K562 (cell line): ENCODE measurements around the gene ABHD8. TPM values are rescaled to one million over a fixed set of nuclear protein-coding genes. Genes with fewer than 3 reads are reported as not detected.

Source experiments
- CC2D1A ChIP-seq: fragments of 450-650 bp; IDR thresholded peaks from 2 replicates; pipeline ENCODE4 v1.6.1; 2017; ENCODE audit warnings: mild to moderate bottlenecking
- E2F6 ChIP-seq, 2 experiments: IDR thresholded peaks; 2 replicates each; pipeline ENCODE4 v1.6.1; 2011; ENCODE audit warnings: borderline replicate concordance in 1 of 2, control low read depth in 1 of 2, low read depth in 1 of 2, low read length in 1 of 2, mild to moderate bottlenecking in 1 of 2, mixed read lengths in 1 of 2, moderate library complexity in 1 of 2; ENCODE audit not compliant: insufficient read depth in 1 of 2, insufficient read length in 1 of 2, poor library complexity in 1 of 2, severe bottlenecking in 1 of 2; ENCODE audit errors: extremely low read depth in 1 of 2
- HDAC2 ChIP-seq: fragments of 450-650 bp; IDR thresholded peaks from 2 replicates; pipeline ENCODE4 v1.6.1; 2016; ENCODE audit warnings: mild to moderate bottlenecking
- HSF4 ChIP-seq: fragments of 250-450 bp; sonication (Bioruptor Pico); IDR thresholded peaks from 2 replicates; pipeline ENCODE4 v2.1.2; 2022; ENCODE audit warnings: mild to moderate bottlenecking, moderate library complexity, borderline replicate concordance
- KDM1A ChIP-seq, 2 experiments: fragments of 450-650 bp; IDR thresholded peaks; 2 replicates each; pipeline ENCODE4 v1.6.1; 2016; ENCODE audit warnings: mild to moderate bottlenecking in 2 of 2
- MYNN ChIP-seq, 2 experiments: sonication (generic); formaldehyde crosslinking in 1 of 2; IDR thresholded peaks; 2 replicates each; pipeline versions ENCODE4 v1.5.0 to v1.6.1; 2016 to 2020; ENCODE audit warnings: antibody characterized with exemption in 1 of 2, missing genetic modification reagents in 1 of 2
- NBN ChIP-seq: fragments of 450-650 bp; IDR thresholded peaks from 2 replicates; pipeline ENCODE4 v1.6.1; 2016; ENCODE audit warnings: low read depth, mild to moderate bottlenecking
- NONO ChIP-seq, 2 experiments: fragments of 200-400 bp in 1 of 2; fragments of 450-650 bp in 1 of 2; formaldehyde crosslinking in 1 of 2; IDR thresholded peaks; 2 replicates each; pipeline ENCODE4 v1.6.1; 2017; ENCODE audit warnings: low read depth in 2 of 2, mild to moderate bottlenecking in 2 of 2, moderate library complexity in 2 of 2, low read length in 1 of 2
- PHF20 ChIP-seq: fragments of 450-650 bp; IDR thresholded peaks from 2 replicates; pipeline ENCODE4 v1.6.1; 2018; ENCODE audit not compliant: partially characterized antibody
- RAD21 ChIP-seq, 2 experiments: fragments of 250-450 bp in 1 of 2; fragments of 450-650 bp in 1 of 2; sonication (Bioruptor Pico) in 1 of 2; formaldehyde crosslinking in 1 of 2; IDR thresholded peaks in 1 of 2; conservative IDR thresholded peaks in 1 of 2; 2 replicates each; pipeline versions ENCODE4 v1.4.0 to v1.8.0; 2020 to 2022; ENCODE audit warnings: mild to moderate bottlenecking in 2 of 2, moderate library complexity in 1 of 2
- RCOR1 ChIP-seq, 2 experiments: IDR thresholded peaks; 2 replicates each; pipeline ENCODE4 v1.6.1; 2012; ENCODE audit warnings: low read depth in 2 of 2, low read length in 2 of 2, borderline replicate concordance in 1 of 2, improper control_type of control experiment in 1 of 2
- ZBTB2 ChIP-seq: fragments of 450-650 bp; IDR thresholded peaks from 2 replicates; pipeline ENCODE4 v1.6.1; 2016; ENCODE audit warnings: antibody characterized with exemption
- ZFX ChIP-seq: sonication (generic); formaldehyde crosslinking; IDR thresholded peaks from 2 replicates; pipeline ENCODE4 v1.8.0; 2022; ENCODE audit warnings: mild to moderate bottlenecking, missing genetic modification reagents, moderate library complexity
- ZNF121 ChIP-seq: sonication (generic); formaldehyde crosslinking; conservative IDR thresholded peaks from 2 replicates; pipeline ENCODE4 v1.8.0; 2022; ENCODE audit warnings: missing genetic modification reagents
- ZNF589 ChIP-seq: fragments of 200-800 bp; sonication (Bioruptor generic); IDR thresholded peaks from 2 replicates; pipeline ENCODE4 v1.6.1; 2016; ENCODE audit warnings: low read depth, missing genetic modification characterization, missing compliant biosample characterization
- ZNF740 ChIP-seq, 3 experiments: fragments of 200-800 bp in 1 of 3; sonication (Bioruptor generic) in 1 of 3; sonication (generic) in 1 of 3; formaldehyde crosslinking in 1 of 3; IDR thresholded peaks; 2 replicates each; pipeline versions ENCODE4 v1.6.1 to v1.8.0; 2016 to 2022; ENCODE audit warnings: mild to moderate bottlenecking in 2 of 3, missing compliant biosample characterization in 2 of 3, missing genetic modification characterization in 2 of 3, missing genetic modification reagents in 1 of 3
- polyA plus RNA-seq, 8 experiments: library from polyadenylated mRNA; depleted of rRNA in 4 of 8; stranded (reverse) in 5 of 8; unstranded in 3 of 8; fragments of >200 nt; fragmentation: Nextera tagmentation in 2 of 8; fragmentation: Illumina TruSeq in 1 of 8; extraction: Ambion mirVana in 2 of 8; extraction: Trizol in 1 of 8; gene quantifications; 2 replicates each; pipeline versions ENCODE4 v1.2.1 to v1.2.3, GENCODE V29; 2011 to 2014; ENCODE audit warnings: inconsistent platforms in 1 of 8, missing spikeins in 1 of 8
- total RNA-seq, 7 experiments: library from RNA; depleted of rRNA in 6 of 7; stranded (reverse); fragments of >200 nt in 6 of 7; fragmentation: Illumina TruSeq in 2 of 7; extraction: Trizol in 2 of 7; gene quantifications; 2 replicates each; pipeline versions ENCODE4 v1.2.1 to v1.2.3, GENCODE V29; 2011 to 2021; ENCODE audit warnings: low replicate concordance in 1 of 7
- TF ChIP-seq, protein P1 (sequence below), 2 experiments: IDR thresholded peaks; 2 replicates each; pipeline ENCODE4 v1.6.1; 2012; ENCODE audit warnings: improper control_type of control experiment in 2 of 2, low read depth in 2 of 2, low read length in 2 of 2, borderline replicate concordance in 1 of 2
- TF ChIP-seq, protein P2 (sequence below): fragments of 250-450 bp; sonication (Bioruptor Pico); IDR thresholded peaks from 2 replicates; pipeline ENCODE4 v1.8.0; 2022; ENCODE audit warnings: moderate library complexity, mild to moderate bottlenecking, inconsistent platforms

The ABHD8 gene
- total and polyA plus RNA-seq, 9 of the 15 experiments (the other 6 are each of a cell fraction or from before 2014, with no cell fraction given), result 0.04 to 6.6 (median 2.0) TPM; not detected in 1

DNA sequence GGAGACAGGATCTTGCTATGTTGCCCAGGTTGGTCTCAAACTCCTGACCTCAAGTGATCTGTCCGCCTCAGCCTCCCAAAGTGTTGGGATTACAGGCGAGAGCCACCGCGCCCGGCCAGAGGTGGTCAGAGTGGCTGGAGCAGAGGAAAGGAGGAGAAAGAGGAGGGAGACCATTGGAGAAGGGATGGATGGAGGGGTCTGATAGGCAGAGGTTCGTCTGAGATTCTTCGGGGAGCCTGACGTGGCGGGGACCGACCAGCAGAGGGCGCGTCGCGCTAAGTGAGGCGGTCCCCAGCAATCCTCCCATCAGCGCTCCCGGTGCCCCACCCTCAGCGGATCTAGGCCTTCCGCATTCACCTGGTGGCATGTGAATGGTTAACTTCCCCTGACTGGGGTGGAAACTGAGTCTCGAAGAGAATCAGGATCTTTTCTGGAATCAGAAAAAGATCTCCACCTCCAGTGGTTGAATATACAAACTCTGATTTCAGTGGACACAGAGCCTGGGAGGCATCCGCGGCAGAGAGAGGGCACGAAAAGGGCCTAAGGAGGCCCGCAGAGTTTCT is 43.0 kb upstream of the ABHD8 start (continued):
- peak; percentile 70; the same call in 1 of the 2 replicates for TF ChIP-seq CC2D1A
- TF ChIP-seq ZBTB2, result no peak
- peak; percentile 72 to 81 for TF ChIP-seq KDM1A (IDR thresholded peaks at IDR 0.05)
- TF ChIP-seq ZNF121 (CRISPR knock-in tag), result peak; percentile 100
- peak; percentile 75; the same call in 1 of the 2 replicates for TF ChIP-seq HDAC2
- TF ChIP-seq, protein P1, sequence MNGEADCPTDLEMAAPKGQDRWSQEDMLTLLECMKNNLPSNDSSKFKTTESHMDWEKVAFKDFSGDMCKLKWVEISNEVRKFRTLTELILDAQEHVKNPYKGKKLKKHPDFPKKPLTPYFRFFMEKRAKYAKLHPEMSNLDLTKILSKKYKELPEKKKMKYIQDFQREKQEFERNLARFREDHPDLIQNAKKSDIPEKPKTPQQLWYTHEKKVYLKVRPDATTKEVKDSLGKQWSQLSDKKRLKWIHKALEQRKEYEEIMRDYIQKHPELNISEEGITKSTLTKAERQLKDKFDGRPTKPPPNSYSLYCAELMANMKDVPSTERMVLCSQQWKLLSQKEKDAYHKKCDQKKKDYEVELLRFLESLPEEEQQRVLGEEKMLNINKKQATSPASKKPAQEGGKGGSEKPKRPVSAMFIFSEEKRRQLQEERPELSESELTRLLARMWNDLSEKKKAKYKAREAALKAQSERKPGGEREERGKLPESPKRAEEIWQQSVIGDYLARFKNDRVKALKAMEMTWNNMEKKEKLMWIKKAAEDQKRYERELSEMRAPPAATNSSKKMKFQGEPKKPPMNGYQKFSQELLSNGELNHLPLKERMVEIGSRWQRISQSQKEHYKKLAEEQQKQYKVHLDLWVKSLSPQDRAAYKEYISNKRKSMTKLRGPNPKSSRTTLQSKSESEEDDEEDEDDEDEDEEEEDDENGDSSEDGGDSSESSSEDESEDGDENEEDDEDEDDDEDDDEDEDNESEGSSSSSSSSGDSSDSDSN (IDR thresholded peaks at IDR 0.05; ENCODE audit: borderline replicate concordance in 1 of 2, low read depth in 2 of 2, low read length in 2 of 2), result no peak
- TF ChIP-seq RAD21 (CRISPR knock-in tag; conservative IDR thresholded peaks at IDR 0.05 in 1 of 2, IDR thresholded peaks at IDR 0.05 in 1 of 2), result peak; percentile 76 to 91
- TF ChIP-seq, protein P2, sequence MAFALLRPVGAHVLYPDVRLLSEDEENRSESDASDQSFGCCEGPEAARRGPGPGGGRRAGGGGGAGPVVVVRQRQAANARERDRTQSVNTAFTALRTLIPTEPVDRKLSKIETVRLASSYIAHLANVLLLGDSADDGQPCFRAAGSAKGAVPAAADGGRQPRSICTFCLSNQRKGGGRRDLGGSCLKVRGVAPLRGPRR, result no peak
- no peak for TF ChIP-seq HSF4 (CRISPR knock-in tag)
- TF ChIP-seq RCOR1 (IDR thresholded peaks at IDR 0.05; ENCODE audit: borderline replicate concordance in 1 of 2, low read depth in 2 of 2, low read length in 2 of 2), result peak in 1 of 2 experiments; percentile 73; a peak in 1 of 4 replicates
- TF ChIP-seq NONO (IDR thresholded peaks at IDR 0.05; ENCODE audit: low read depth in 2 of 2, low read length in 1 of 2), result 0 out of 4 replicates have a peak, but pooled peaks of 1 of the 2 experiments have one; percentile 24
- peak; percentile 64 for TF ChIP-seq ZFX (CRISPR knock-in tag)
- no peak for TF ChIP-seq E2F6 (IDR thresholded peaks at IDR 0.05; ENCODE audit: borderline replicate concordance in 1 of 2, extremely low read depth in 1 of 2, insufficient read depth in 1 of 2, insufficient read length in 1 of 2, low read depth in 1 of 2, low read length in 1 of 2, poor library complexity in 1 of 2, severe bottlenecking in 1 of 2)
- TF ChIP-seq ZNF740 (CRISPR knock-in tag; IDR thresholded peaks at IDR 0.05), result peak; percentile 47; the same call in 1 of the 2 replicates
- TF ChIP-seq ZNF740 (tag; IDR thresholded peaks at IDR 0.05), result no peak
- TF ChIP-seq NBN, result peak; percentile 63; the same call in 1 of the 2 replicates
- TF ChIP-seq ZNF589, result no peak
- no peak for TF ChIP-seq MYNN (IDR thresholded peaks at IDR 0.05)
- TF ChIP-seq MYNN (CRISPR knock-in tag; IDR thresholded peaks at IDR 0.05), result no peak
- TF ChIP-seq PHF20, result peak; percentile 77
